ENCODE results near the gene ABCD1.

GRCh38 chrX:153768311-153769157 lies 43.9 kb downstream of the ABCD1 start:
- TF ChIP-seq, protein P1, sequence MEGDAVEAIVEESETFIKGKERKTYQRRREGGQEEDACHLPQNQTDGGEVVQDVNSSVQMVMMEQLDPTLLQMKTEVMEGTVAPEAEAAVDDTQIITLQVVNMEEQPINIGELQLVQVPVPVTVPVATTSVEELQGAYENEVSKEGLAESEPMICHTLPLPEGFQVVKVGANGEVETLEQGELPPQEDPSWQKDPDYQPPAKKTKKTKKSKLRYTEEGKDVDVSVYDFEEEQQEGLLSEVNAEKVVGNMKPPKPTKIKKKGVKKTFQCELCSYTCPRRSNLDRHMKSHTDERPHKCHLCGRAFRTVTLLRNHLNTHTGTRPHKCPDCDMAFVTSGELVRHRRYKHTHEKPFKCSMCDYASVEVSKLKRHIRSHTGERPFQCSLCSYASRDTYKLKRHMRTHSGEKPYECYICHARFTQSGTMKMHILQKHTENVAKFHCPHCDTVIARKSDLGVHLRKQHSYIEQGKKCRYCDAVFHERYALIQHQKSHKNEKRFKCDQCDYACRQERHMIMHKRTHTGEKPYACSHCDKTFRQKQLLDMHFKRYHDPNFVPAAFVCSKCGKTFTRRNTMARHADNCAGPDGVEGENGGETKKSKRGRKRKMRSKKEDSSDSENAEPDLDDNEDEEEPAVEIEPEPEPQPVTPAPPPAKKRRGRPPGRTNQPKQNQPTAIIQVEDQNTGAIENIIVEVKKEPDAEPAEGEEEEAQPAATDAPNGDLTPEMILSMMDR (IDR thresholded peaks at IDR 0.05) = no peak
- no peak for TF ChIP-seq REST (IDR thresholded peaks at IDR 0.05; ENCODE audit: insufficient read depth in 1 of 2, low read depth in 2 of 2, low read length in 1 of 2)
- no peak for TF ChIP-seq SIN3A (IDR thresholded peaks at IDR 0.05; ENCODE audit: borderline replicate concordance, insufficient read depth, low read depth, low read length)
- no peak for TF ChIP-seq TCF7L2 (IDR thresholded peaks at IDR 0.05; ENCODE audit: low read depth, low read length)

Data from Panc1 (cell line).